OCI-LY1 (cell line): ENCODE data around the gene UHRF2.

Source experiments
- CTCF ChIP-seq: fragments of 200-600 bp; sonication (generic), shearing (Covaris generic); IDR thresholded peaks from 2 replicates; pipeline ENCODE4 v1.5.1; 2017; ENCODE audit warnings: mild to moderate bottlenecking, antibody characterized with exemption, low read length, moderate library complexity, mixed read lengths
- EZH2 ChIP-seq: fragments of 200-600 bp; sonication (generic), shearing (Covaris generic); IDR thresholded peaks from 2 replicates; pipeline ENCODE4 v1.8.0; 2017; ENCODE audit warnings: borderline replicate concordance, mixed run types, mild to moderate bottlenecking, antibody characterized with exemption, low read length, moderate library complexity, mixed read lengths

- no peak for TF ChIP-seq CTCF
- TF ChIP-seq EZH2 = no peak
Measured at GRCh38 chr9:6399071-6399470, 13.9 kb upstream of the UHRF2 start.
